SH-SY5Y (cell line): ENCODE results near the gene HEPACAM.

Experiments
- GATA2 ChIP-seq: IDR thresholded peaks from 2 replicates; pipeline ENCODE4 v1.6.1; 2011; ENCODE audit warnings: mild to moderate bottlenecking, low read depth, low read length
- GATA3 ChIP-seq: IDR thresholded peaks from 2 replicates; pipeline ENCODE4 v1.6.1; 2011; ENCODE audit warnings: low read depth, mild to moderate bottlenecking, low read length, moderate library complexity

GRCh38 chr11:124890151-124890550 lies 45.7 kb downstream of the HEPACAM start:
- no peak for TF ChIP-seq GATA3
- TF ChIP-seq GATA2, result no peak
